SK-N-SH treated with all-trans-retinoic acid at 6 μM for 48 hours (cell line): ENCODE results near the gene AMTN.

Experiments
- ATAC-seq: fragments of 200-7000 bp; cut with Tn5 transposase; 3 replicates; pipeline ENCODE4 v1.9.1; 2020; ENCODE audit warnings: mild to moderate bottlenecking, moderate library complexity
- BACH2 ChIP-seq: fragments of 250-450 bp; sonication (Bioruptor Pico); IDR thresholded peaks from 2 replicates; pipeline ENCODE4 v1.9.0; 2021; ENCODE audit warnings: mild to moderate bottlenecking, borderline replicate concordance
- ESRRG ChIP-seq: fragments of 250-450 bp; sonication (Bioruptor Pico); IDR thresholded peaks from 2 replicates; pipeline ENCODE4 v1.6.1; 2021; ENCODE audit warnings: mild to moderate bottlenecking
- GLIS3 ChIP-seq: fragments of 250-450 bp; sonication (Bioruptor Pico); IDR thresholded peaks from 2 replicates; pipeline ENCODE4 v1.5.0; 2020; ENCODE audit warnings: mild to moderate bottlenecking, moderate library complexity
- OSR1 ChIP-seq: fragments of 250-450 bp; sonication (Bioruptor Pico); IDR thresholded peaks from 2 replicates; pipeline ENCODE4 v1.8.0; 2022; ENCODE audit warnings: moderate library complexity, mild to moderate bottlenecking, inconsistent platforms
- RARB ChIP-seq: fragments of 250-450 bp; sonication (Bioruptor Pico); IDR thresholded peaks from 2 replicates; pipeline ENCODE4 v1.8.0; 2021; ENCODE audit warnings: mild to moderate bottlenecking, moderate library complexity
- SNAI2 ChIP-seq: fragments of 250-450 bp; sonication (Bioruptor Pico); IDR thresholded peaks from 2 replicates; pipeline ENCODE4 v1.5.0; 2020; ENCODE audit warnings: mild to moderate bottlenecking, moderate library complexity
- TCF4 ChIP-seq: fragments of 250-450 bp; sonication (Bioruptor Pico); IDR thresholded peaks from 2 replicates; pipeline ENCODE4 v1.8.0; 2021; ENCODE audit warnings: mild to moderate bottlenecking, moderate library complexity, borderline replicate concordance
- TOX ChIP-seq: fragments of 250-450 bp; sonication (Bioruptor Pico); IDR thresholded peaks from 2 replicates; pipeline ENCODE4 v1.8.0; 2021; ENCODE audit warnings: mild to moderate bottlenecking, moderate library complexity, borderline replicate concordance
- ZC3H10 ChIP-seq: fragments of 250-450 bp; sonication (Bioruptor Pico); IDR thresholded peaks from 2 replicates; pipeline ENCODE4 v1.5.1; 2021; ENCODE audit warnings: mild to moderate bottlenecking, moderate library complexity
- ZFP3 ChIP-seq: fragments of 250-450 bp; sonication (Bioruptor Pico); IDR thresholded peaks from 2 replicates; pipeline ENCODE4 v1.5.0; 2020; ENCODE audit warnings: mild to moderate bottlenecking, moderate library complexity
- ZFP30 ChIP-seq: fragments of 450-650 bp; formaldehyde crosslinking; IDR thresholded peaks from 2 replicates; pipeline ENCODE4 v1.5.0; 2022; ENCODE audit warnings: mild to moderate bottlenecking, moderate library complexity
- ZNF565 ChIP-seq: fragments of 450-650 bp; formaldehyde crosslinking; conservative IDR thresholded peaks from 2 replicates; pipeline ENCODE4 v1.5.0; 2020; ENCODE audit warnings: low read depth, mild to moderate bottlenecking, moderate library complexity
- ZNF8 ChIP-seq: fragments of 450-650 bp; formaldehyde crosslinking; IDR thresholded peaks from 2 replicates; pipeline ENCODE4 v1.5.0; 2020; ENCODE audit warnings: mild to moderate bottlenecking, moderate library complexity
- TF ChIP-seq, protein P1 (sequence below): fragments of 250-450 bp; sonication (Bioruptor Pico); IDR thresholded peaks from 2 replicates; pipeline ENCODE4 v1.5.0; 2020; ENCODE audit warnings: mild to moderate bottlenecking, moderate library complexity
- TF ChIP-seq, protein P2 (sequence below): fragments of 250-450 bp; sonication (Bioruptor Pico); IDR thresholded peaks from 2 replicates; pipeline ENCODE4 v1.8.0; 2021; ENCODE audit warnings: low read depth, mild to moderate bottlenecking, moderate library complexity, borderline replicate concordance

Gene AMTN

DNA sequence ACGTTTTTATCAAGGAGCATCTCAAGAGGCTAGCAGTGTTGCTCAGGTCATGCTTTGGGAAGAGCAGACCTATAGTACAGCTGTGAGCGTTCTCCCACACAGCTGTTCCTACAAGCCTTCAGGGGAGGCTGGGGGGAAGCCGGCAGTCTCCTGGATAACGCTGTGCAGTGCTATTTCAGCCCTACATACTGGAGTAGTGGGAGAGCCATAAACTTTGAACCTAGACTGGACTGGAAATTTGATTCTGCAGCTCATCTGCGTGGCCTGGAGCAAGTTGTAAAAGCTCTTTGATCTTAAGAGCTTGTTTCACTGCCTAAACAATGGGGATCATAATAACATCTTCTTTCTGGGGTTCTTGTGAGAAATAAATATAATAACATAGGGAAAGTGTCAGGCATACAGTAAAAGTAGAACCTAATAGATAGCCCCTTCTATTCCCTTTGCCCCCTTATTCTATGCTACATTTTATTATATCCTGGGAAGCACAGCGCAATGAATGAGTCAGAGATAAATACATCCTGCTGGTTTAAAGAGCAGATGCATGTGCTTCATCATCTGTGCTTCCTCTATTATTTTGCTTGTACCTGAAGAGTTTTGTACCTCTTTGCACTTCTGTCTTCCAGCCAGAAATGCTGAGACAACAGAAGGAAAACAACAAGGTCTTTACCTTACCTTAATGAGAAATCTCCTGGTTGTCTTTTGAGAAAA is 59.0 kb downstream of the AMTN start:
- no peak for TF ChIP-seq TCF4 (CRISPR knock-in tag)
- no peak for TF ChIP-seq ZFP3 (CRISPR knock-in tag)
- TF ChIP-seq OSR1 (CRISPR knock-in tag), result no peak
- TF ChIP-seq, protein P1, sequence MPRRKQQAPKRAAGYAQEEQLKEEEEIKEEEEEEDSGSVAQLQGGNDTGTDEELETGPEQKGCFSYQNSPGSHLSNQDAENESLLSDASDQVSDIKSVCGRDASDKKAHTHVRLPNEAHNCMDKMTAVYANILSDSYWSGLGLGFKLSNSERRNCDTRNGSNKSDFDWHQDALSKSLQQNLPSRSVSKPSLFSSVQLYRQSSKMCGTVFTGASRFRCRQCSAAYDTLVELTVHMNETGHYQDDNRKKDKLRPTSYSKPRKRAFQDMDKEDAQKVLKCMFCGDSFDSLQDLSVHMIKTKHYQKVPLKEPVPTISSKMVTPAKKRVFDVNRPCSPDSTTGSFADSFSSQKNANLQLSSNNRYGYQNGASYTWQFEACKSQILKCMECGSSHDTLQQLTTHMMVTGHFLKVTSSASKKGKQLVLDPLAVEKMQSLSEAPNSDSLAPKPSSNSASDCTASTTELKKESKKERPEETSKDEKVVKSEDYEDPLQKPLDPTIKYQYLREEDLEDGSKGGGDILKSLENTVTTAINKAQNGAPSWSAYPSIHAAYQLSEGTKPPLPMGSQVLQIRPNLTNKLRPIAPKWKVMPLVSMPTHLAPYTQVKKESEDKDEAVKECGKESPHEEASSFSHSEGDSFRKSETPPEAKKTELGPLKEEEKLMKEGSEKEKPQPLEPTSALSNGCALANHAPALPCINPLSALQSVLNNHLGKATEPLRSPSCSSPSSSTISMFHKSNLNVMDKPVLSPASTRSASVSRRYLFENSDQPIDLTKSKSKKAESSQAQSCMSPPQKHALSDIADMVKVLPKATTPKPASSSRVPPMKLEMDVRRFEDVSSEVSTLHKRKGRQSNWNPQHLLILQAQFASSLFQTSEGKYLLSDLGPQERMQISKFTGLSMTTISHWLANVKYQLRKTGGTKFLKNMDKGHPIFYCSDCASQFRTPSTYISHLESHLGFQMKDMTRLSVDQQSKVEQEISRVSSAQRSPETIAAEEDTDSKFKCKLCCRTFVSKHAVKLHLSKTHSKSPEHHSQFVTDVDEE (CRISPR knock-in tag), result no peak
- TF ChIP-seq ZC3H10 (CRISPR knock-in tag), result no peak
- no peak for TF ChIP-seq TOX (CRISPR knock-in tag)
- TF ChIP-seq ZFP30 (CRISPR knock-in tag), result no peak
- TF ChIP-seq, protein P2, sequence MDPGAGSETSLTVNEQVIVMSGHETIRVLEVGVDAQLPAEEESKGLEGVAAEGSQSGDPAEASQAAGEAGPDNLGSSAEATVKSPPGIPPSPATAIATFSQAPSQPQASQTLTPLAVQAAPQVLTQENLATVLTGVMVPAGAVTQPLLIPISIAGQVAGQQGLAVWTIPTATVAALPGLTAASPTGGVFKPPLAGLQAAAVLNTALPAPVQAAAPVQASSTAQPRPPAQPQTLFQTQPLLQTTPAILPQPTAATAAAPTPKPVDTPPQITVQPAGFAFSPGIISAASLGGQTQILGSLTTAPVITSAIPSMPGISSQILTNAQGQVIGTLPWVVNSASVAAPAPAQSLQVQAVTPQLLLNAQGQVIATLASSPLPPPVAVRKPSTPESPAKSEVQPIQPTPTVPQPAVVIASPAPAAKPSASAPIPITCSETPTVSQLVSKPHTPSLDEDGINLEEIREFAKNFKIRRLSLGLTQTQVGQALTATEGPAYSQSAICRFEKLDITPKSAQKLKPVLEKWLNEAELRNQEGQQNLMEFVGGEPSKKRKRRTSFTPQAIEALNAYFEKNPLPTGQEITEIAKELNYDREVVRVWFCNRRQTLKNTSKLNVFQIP (CRISPR knock-in tag), result no peak
- no peak for TF ChIP-seq ZNF8 (CRISPR knock-in tag)
- no peak for TF ChIP-seq RARB (CRISPR knock-in tag)
- no peak for ATAC-seq

DNA sequence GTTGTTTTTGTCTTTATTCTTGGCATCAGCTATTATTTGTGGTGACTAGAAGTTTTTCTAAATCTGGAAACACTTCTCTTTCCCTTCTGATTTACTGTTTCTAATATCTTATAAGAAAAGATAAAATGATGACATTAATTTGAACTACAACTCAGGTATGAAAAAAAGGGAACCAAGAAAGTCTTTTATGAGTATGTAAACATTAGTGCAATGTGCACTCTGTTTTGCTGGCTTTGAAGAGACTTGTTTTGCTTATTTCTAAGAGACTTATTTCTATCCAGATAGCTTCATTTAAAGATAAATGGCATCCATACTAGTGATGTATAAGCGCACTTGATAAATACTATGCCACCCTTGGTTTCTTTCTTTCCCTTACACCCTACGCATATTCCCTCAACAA is 63.6 kb downstream of the AMTN start:
- TF ChIP-seq GLIS3 (CRISPR knock-in tag) (no peak), ESRRG (CRISPR knock-in tag) (no peak), SNAI2 (no peak), ZNF565 (CRISPR knock-in tag) (no peak), ZFP30 (CRISPR knock-in tag) (no peak), BACH2 (CRISPR knock-in tag) (no peak)
- TF ChIP-seq, protein P2 (CRISPR knock-in tag), result no peak
- no peak for ATAC-seq
